GM21423 (cell line): ENCODE results near the gene LYZL6.
"Not testable (repeated sequence)": the region's sequence is repeated elsewhere in the genome, so short reads cannot be mapped to it uniquely, and the experiment has no call there.

Experiments
- ATAC-seq: cut with Tn5 transposase; IDR thresholded peaks from one replicate; pipeline ENCODE4 v1.9.1; 2021; ENCODE audit warnings: mild to moderate bottlenecking, moderate library complexity; ENCODE audit not compliant: unreplicated experiment

LYZL6 gene

DNA sequence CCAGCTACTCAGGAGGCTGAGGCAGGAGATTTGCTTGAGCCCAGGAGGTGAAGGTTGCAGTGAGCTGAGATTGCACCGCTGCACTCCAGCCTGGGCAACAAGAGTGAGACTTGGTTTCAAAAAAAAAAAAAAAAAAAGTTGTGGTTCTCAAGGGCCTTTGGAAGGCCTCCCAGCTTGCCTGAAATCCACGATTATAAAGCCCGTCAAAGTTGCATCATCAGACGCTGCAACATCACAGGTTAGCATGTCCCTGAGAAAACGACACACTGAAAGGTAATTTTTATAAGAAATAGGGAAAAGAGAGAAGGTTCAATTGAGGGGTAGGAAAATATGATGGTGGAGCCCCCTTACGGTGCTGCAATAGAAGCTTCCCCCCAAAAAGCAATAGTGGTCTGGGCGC lies 4.6 kb upstream of the LYZL6 start:
- no peak for ATAC-seq

DNA sequence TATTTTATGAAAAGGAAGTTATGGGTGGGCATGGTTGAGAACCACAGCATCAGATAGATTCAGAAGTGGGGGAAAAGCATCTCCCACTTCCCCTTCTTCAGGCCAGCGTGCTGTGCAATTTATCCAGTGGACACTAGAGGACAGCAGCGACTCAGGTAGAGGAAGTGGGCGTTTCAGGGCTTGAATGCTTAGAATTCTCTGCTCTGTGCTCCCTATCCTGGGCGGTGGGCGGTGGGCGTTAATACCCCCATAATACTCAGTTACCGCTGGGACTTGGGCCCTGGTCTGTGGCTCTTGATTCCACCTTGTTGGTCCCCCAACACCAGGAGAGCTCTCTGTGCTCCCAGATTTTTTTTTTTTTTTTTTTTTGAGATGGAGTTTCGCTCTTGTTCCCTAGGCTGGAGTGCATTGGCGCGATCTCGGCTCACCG lies 3.7 kb upstream of the LYZL6 start:
- ATAC-seq = peak; percentile 44

DNA sequence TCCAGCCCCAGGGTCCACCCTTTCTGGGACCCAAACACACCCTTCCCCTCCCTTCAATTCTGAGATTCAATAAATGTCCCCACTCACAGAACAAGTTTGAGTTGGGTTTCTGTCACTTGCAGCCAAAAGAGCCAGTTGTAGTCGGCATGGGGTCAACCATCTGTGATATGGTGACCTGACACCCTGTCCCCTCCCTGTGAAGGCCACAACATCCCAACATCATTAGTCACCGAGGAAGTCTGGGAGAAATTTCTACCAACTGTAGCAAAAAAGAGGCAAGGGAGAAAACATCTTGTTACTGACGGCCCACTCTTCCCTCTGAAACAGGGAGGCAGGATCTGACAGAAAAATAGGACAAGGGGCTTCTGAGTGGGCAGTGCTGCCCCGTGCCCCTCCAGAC lies 638 bp upstream of the LYZL6 start:
- no peak for ATAC-seq

DNA sequence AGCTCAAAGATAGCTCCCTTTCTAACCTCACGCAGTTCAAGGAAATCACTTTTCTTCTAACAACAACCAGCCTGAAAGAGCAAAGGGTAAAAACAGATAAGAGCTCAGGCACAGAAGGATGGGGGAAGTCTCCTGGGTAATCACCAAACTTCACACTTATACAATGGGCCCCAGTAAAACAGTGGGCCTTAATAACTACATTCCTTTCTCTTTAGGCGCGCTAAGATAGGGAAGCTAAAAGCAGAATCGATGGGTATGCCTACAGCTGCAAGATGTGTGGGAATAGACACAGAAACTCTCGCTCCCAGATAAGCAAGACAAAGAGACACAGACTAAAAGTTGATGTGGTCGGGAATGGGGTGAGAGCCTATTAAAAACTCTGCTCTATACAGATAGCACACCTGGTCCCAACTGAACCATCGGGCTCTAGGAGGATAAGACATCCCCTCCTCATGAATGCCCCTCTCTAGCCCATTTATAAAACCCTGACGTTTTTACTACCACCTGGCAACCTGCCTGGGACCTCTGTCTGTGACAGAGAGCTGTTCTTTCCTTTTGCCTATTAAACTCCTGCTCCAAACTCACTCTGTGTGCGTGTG lies 826 bp downstream of the LYZL6 start:
- no peak for ATAC-seq

DNA sequence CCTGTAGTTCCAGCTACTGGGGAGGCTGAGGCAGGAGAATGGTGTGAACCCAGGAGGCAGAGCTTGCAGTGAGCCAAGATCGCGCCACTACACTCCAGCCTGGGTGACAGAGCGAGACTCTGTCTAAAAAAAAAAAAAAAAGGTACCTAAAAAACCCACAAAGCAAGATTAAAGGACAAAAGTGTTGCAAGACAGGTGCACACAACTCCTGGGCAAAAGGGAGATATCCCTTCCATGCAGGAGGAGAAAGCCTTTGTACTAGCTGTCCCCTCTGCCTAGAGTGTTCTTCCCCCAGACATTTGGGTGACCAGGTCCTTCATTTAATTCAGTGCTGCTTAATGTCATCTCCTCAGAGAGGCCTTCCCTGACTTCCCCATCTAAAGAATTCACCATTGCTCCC lies 5.0 kb downstream of the LYZL6 start:
- not testable (repeated sequence) for ATAC-seq

DNA sequence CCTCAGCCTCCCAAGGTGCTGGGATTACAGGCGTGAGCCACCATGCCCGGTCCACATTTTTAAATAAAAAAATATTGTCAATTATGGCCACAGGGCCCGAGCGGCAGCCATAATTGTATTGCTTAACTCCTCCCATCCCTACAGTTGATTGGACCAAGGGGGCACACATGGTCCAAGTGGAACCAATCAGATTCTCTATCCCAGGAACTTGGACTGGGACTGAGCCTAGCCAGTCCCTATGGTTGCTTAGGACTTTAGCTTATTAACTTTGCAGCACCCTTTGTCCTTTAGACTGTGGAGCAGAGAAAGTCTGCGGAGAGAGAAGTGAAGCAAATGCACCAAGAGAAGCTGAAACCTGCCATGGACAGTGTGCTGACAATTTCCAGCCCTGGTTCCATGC lies 7.5 kb downstream of the LYZL6 start:
- ATAC-seq = no peak

DNA sequence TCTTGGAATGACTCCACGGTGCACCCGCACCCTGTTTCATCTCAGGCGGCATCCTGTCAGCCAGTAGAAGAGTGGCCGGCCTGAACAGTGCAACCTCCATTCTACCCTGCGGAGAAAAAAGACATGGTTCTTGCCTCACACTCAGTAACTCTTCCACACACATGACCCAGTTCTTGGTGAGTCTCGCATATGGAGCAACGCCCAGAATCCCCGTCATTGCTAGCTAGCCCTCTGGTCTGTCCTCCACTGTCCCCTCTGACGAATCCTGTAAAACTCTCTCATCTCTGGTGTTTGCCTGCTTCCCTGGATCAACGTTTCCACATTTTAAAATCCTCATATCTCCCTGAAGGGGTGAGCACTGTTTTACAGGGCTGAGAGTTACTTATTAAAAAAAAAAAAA lies 8.8 kb downstream of the LYZL6 start:
- no peak for ATAC-seq

DNA sequence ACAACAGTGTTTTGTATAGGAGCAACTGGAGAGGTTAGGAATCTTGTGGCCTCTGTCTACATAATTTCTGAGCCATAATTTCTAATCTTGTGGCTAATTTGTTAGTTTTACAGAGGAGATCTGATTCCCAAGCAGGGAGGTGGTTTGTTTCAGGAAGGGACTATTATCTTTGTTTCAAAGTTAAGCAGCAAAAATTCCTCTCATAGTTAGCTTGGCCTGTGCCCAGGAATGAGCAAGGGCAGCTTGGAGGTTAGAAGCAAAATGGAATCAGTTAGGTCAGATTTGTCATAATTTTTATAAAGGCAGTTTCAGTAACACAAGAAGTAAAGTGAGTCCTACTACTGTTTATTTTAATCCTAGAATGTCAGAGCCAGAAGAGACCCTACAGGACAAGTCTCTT lies 10.9 kb downstream of the LYZL6 start:
- no peak for ATAC-seq

DNA sequence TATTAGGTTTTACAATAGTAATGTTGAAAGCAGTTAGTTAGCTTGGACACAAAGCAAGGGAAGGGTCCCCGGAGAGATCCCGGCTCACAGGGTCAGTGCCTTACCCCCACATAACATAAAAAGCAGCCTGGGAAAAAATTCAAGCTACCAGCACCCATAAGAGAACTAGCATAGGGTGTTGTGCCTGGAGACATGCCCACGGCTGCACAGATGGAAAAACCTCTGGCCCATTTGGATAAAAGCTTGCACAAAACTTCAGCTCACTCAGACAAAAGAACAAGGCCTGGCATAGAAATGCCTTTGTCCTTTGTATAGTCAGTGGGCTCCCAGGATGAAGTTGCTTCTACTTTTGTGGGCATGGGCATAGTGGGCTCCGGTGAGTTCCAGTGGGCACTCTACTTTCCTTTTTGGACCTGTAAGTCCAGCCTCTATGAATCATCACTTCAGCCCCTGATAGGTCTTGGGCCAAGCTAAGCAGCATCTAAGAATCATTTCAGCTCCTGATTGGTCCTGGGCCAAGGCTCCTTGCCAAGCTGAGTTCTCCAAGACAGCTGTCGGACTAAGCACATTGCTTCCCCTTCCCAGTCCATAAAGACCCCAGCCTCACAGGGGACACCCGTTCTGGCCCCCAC lies 11.6 kb downstream of the LYZL6 start:
- no peak for ATAC-seq

DNA sequence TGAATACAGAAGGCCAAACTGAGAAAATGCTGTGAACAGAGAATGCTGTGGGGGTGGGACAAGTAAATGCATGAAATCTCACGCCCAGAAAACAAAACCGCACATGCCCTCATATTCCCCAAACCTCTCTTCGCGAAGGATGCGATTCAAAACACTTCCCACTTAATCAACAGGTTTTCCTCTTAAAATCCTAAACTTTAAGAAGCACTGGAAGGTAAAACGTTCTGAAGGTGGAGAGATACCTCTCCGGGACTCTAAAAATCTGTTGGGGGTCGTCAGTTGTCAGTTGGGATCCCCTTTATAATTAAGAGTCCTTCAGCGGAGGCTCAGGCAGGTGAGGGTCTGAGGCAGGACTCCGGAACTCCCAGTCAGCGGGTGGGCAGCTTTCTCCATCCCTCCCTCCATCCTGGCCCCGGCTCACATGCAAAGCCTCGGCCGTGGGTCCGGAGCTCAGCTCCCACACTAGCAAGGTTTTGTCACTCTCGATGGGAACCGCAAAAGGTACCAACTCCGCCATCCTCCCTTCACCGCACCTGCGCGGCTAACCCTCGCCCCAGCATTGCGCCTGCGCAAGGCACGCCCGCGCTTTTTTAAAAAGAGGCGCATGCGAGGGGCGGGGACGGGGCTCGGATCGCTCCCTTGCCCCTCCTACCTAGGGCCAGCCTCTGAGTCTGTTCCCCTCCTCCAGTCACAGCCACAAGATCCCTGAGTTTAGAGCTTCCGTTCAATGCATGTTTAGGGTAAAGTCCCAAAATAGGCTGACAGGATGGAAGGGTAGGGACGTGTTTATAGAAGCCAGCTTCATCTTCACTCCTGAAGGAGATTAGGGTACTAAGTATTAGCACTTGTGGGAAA lies 13.1 kb downstream of the LYZL6 start, which contains the start of gene RDM1:
Gene RDM1 (minus strand): TSS at position 563 of the 855 bp plus-strand sequence. CDS start 46 bp downstream, at position 517.
- ATAC-seq = peak; percentile 59

DNA sequence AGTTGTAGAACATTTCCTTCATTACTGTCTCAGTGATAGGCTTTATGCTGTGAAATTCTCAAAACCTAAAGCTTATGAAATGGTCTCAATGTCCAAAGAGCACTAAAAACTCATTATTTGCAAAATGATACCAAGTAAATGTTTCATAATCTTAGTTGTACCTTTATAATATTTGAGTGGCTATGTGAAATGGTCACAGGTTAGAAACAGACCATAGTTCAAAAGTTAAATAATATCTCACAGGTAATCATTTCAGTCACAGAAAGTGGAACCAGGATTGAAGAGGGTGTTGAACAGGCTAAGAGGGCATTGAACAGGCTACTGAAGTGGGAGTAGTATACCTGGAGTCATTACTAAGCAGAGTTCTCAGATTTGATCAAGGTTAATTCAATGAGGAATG lies 15.8 kb downstream of the LYZL6 start:
- ATAC-seq = no peak

DNA sequence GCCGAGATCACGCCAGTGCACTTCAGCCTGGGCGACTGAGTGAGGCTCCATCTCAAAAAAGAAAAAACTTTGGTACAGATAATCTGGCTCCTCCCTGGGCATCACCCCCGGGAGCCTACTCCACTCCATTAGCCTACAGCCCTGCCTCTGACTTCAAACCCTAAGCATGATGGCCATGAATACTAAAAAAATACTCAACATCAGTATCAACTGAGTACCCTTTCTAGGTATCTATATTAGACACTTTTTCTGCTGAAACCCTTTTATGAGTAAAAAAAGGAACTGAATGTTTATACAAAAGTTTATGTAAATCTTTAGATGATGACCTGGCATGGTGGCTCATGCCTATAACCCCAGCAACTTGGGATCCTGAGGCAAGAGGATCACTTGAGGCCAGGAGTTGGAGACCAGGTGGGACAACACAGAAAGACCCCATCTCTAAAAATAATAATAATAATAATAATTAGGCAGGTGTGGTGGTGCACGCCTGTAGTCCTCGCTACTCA lies 19.9 kb downstream of the LYZL6 start:
- no peak for ATAC-seq

DNA sequence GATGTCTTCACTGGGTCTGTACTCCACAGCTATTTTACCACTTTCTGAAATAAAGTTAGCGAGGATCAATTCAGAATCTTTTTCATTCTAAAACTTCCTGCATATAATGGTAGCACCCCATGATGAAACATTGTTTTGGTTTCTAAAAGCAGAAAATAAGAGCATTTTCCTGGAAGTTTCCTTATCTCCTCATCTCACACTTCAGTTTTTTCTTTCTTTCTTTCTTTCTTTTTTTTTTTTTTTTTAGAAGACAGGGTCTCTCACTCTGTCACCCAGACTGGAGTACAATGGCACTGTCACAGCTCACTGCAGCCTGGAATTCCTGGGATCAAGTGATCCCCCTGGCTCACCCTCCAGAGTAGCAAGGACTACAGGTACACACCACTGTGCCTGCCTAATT lies 23.3 kb downstream of the LYZL6 start:
- ATAC-seq = no peak

DNA sequence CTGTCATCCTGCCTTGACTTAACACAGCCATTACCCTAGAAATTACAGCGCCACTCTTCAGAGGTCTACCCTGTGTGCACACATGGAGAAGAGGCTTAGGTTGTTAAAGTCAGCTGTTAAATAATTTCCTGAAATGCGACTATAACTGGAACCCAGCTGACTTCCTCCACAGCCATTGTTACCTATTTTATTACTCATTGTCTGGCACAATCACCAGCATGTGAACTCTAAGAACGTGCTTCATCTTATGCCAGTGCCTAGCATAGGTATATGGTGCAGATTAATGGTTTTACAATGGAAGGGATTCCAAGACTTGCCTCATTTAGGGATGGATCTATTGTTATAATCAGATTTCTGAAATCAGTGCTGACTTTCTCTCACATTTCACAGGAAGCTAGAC lies 24.8 kb downstream of the LYZL6 start:
- ATAC-seq = no peak

DNA sequence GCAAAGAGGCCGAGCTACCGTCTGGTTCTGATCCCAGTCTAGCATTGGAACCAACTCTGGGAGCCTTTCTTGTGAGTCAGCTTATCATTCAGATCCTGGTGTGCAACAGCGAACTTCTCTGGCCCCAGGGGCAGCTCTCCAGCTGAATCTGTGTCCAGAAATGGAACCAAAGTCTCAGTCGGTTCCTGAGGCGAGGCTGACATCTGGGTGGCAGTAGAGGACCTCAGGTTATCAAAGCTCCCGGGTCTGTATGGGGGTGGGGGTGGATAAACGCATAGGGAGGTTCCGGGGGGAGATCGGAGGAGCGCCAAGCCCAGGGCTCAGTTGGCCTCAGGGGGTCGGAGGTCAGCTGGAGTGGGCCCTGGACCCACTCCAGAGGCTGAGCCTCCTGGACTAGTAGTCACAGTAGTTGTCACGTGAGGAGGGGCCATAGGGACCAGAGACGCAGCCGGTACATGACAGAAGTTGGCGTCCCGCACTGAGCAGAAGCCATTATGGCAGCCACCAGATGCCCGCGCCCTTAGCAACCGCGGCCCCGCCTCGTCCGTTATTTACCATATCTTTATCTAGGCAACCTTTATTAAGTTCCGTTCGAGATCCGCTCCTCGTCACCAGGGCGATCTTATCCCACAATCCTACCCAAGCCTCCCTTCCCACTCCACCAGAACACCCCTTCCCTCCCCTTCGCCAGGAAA lies 25.8 kb downstream of the LYZL6 start:
- ATAC-seq = no peak

DNA sequence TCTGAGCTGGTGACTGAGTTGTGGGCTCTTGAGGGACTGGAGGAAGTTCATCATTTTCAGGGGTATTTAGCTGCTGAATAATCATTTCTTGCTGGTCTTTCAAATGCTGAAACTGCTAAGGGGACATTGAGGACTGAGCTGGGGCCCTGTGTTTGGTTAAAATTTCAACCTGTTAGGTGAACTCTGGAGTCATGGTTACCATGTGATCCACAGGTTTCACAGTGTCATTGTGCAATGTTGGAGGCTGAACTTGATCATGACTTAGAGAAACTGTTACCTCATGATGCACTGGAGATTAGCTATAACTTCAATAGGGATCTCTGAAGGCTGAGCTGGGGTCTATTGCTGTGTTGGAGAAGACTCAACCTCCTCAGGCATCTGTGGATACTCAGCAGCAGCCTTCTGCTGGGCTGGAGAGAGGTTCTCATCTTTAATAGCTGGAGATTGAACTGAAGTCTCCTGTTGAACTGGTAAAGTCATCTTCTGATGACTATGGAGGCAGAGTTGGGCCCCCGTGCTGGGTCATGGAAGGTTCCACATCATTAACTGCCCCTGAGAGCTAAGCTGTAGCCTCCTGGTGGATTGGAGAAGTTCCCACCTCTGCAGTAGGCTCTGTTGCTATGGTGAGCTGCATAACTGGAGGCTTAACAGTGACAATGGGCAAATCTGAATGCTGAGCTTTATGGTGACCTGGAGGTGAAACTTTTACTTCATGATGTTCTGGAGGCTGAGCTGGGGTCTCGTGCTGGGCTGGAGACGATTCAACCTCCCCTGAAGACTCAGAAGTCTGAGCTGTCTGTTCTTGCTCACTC lies 28.2 kb downstream of the LYZL6 start:
- no peak for ATAC-seq

DNA sequence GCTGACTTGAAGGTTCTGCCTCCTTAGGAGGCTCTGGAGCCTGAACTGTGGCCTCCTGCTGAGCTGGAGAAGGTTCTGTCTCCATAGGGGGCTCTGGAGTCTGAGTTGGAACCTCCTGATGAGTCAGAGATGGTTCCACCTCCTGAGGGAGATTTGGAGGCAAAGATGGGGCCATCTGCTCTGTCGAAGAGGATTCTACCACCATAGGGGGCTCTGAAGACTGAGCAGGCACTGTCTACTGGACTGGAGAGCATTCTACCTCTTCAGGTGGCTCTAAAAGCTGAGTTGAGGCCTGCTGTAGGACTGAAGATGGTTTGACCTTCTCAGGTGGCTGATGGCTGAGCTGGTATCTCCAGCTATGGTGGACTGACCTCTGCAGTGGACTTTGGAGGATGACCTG lies 29.2 kb downstream of the LYZL6 start:
- ATAC-seq = no peak

DNA sequence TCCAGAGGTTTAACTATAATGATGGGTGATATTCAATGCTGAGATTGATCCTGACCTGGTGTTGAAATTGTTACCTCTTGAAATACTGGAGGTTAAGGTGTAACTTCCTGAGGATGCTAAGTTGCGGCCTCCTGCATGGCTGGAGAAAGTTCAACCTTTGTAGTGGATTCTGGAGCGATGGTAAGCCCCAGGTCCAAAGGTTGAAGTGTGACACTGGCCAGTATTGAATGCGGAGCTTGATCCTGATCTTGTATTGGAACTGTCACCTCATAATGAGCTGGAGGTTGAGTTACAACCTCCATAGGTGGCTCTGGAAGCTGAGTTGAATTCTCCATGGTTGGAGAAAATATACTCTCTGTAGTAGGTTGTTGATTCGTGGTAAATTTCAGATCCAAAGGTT lies 29.9 kb downstream of the LYZL6 start:
- ATAC-seq = no peak

DNA sequence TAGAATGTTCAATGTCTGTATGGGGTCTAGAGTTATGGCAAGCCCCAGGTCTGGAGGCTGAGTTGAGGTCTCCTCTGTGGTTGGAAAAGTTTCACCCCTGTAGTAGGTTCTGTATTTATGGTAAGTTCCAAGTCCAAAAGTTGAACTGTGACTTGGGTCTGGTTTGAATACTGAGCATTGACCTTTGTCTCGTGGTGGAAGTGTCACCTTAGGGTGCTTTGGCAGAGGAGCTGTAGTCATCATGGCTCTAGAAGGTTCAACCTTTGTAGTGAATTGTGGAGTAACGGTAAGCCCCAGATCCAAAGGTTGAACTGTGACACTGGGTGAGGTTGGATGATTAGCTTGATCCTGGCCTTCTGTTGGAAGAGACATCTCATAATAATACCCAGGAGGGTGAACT lies 30.6 kb downstream of the LYZL6 start:
- no peak for ATAC-seq

DNA sequence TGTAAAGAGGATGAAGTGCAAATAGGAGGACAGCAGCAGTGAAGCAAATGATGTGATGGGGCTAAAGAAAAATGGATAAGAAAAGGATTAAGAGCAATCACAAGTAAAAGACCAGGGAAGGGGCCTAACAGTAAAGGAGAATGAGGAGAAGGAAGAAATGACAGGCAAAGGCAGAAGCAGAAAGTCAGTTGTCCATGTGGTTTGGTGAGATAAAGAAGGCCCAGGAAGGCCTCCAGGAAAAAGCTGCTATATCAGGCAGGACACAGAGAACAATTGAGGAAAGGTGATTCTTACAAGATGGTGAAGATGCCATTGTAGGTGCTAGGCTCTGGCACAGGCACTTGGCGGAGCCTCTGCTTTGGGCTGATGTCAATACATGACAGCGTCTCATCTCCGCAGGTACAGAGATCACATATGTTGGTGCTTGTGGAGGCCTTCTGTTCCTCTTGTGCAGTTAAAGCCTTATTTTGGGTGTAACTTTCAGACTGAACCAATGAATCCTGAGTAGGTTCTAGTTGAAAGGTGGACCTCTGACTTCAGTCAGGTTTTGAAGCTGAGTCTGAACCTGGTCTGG lies 31.1 kb downstream of the LYZL6 start:
- no peak for ATAC-seq
